K562 (cell line): ENCODE results near the gene RYR1. TPM values are rescaled to one million over a fixed set of nuclear protein-coding genes. Genes with fewer than 3 reads are reported as not detected.

Source experiments
- BMI1 ChIP-seq: fragments of 150-350 bp; IDR thresholded peaks from 2 replicates; pipeline ENCODE4 v1.6.1; 2014; ENCODE audit warnings: low read length
- E2F5 ChIP-seq: sonication (generic); formaldehyde crosslinking; IDR thresholded peaks from 2 replicates; pipeline ENCODE4 v1.8.0; 2022; ENCODE audit warnings: mild to moderate bottlenecking, missing genetic modification reagents
- E2F6 ChIP-seq, 2 experiments: IDR thresholded peaks; 2 replicates each; pipeline ENCODE4 v1.6.1; 2011; ENCODE audit warnings: borderline replicate concordance in 1 of 2, control low read depth in 1 of 2, low read depth in 1 of 2, low read length in 1 of 2, mild to moderate bottlenecking in 1 of 2, mixed read lengths in 1 of 2, moderate library complexity in 1 of 2; ENCODE audit not compliant: insufficient read depth in 1 of 2, insufficient read length in 1 of 2, poor library complexity in 1 of 2, severe bottlenecking in 1 of 2; ENCODE audit errors: extremely low read depth in 1 of 2
- GABPB1 ChIP-seq: sonication (generic); formaldehyde crosslinking; IDR thresholded peaks from 2 replicates; pipeline ENCODE4 v1.8.0; 2022; ENCODE audit warnings: mild to moderate bottlenecking, missing genetic modification reagents
- MAZ ChIP-seq, 2 experiments: fragments of 450-650 bp in 1 of 2; sonication (generic) in 1 of 2; formaldehyde crosslinking; IDR thresholded peaks in 1 of 2; conservative IDR thresholded peaks in 1 of 2; 2 replicates each; pipeline versions ENCODE4 v1.4.0 to v1.5.0; 2020; ENCODE audit warnings: mild to moderate bottlenecking in 1 of 2, missing genetic modification reagents in 1 of 2
- MBD1 ChIP-seq: fragments of 250-450 bp; sonication (Bioruptor Pico); IDR thresholded peaks from 2 replicates; pipeline ENCODE4 v1.8.0; 2022; ENCODE audit warnings: inconsistent platforms
- NR3C1 ChIP-seq: sonication (generic); formaldehyde crosslinking; IDR thresholded peaks from 2 replicates; pipeline ENCODE4 v1.8.1; 2022; ENCODE audit warnings: missing genetic modification reagents
- NRF1 ChIP-seq, 2 experiments: fragments of 450-650 bp; IDR thresholded peaks in 1 of 2; conservative IDR thresholded peaks in 1 of 2; 2 replicates each; pipeline ENCODE4 v1.6.1; 2014; ENCODE audit warnings: mild to moderate bottlenecking in 2 of 2
- STAT5A ChIP-seq: IDR thresholded peaks from 2 replicates; pipeline ENCODE4 v1.6.1; 2012; ENCODE audit warnings: low read length, inconsistent platforms, borderline replicate concordance
- STAT5B ChIP-seq: fragments of 250-450 bp; sonication (Bioruptor Pico); IDR thresholded peaks from 2 replicates; pipeline ENCODE4 v1.8.0; 2021; ENCODE audit warnings: mild to moderate bottlenecking, inconsistent platforms
- TFAP4 ChIP-seq: sonication (generic); formaldehyde crosslinking; IDR thresholded peaks from 2 replicates; pipeline ENCODE4 v1.8.0; 2022; ENCODE audit warnings: missing genetic modification reagents, mild to moderate bottlenecking, moderate library complexity, borderline replicate concordance
- TFE3 ChIP-seq: fragments of 450-650 bp; formaldehyde crosslinking; IDR thresholded peaks from 2 replicates; pipeline ENCODE4 v1.4.0; 2020; ENCODE audit warnings: mild to moderate bottlenecking, mixed read lengths
- TGIF2 ChIP-seq: sonication (generic); formaldehyde crosslinking; IDR thresholded peaks from 2 replicates; pipeline ENCODE4 v1.8.1; 2022; ENCODE audit warnings: mild to moderate bottlenecking, missing genetic modification reagents, moderate library complexity
- ZBTB7A ChIP-seq: IDR thresholded peaks from 2 replicates; pipeline ENCODE4 v1.6.1; 2011; ENCODE audit warnings: low read depth, mild to moderate bottlenecking, low read length, moderate library complexity, borderline replicate concordance; ENCODE audit not compliant: control insufficient read depth
- ZNF174 ChIP-seq: fragments of 250-450 bp; sonication (Bioruptor Pico); IDR thresholded peaks from 2 replicates; pipeline ENCODE4 v1.4.0; 2020; ENCODE audit warnings: mild to moderate bottlenecking
- polyA plus RNA-seq, 8 experiments: library from polyadenylated mRNA; depleted of rRNA in 4 of 8; stranded (reverse) in 5 of 8; unstranded in 3 of 8; fragments of >200 nt; fragmentation: Nextera tagmentation in 2 of 8; fragmentation: Illumina TruSeq in 1 of 8; extraction: Ambion mirVana in 2 of 8; extraction: Trizol in 1 of 8; gene quantifications; 2 replicates each; pipeline versions ENCODE4 v1.2.1 to v1.2.3, GENCODE V29; 2011 to 2014; ENCODE audit warnings: inconsistent platforms in 1 of 8, missing spikeins in 1 of 8
- total RNA-seq, 7 experiments: library from RNA; depleted of rRNA in 6 of 7; stranded (reverse); fragments of >200 nt in 6 of 7; fragmentation: Illumina TruSeq in 2 of 7; extraction: Trizol in 2 of 7; gene quantifications; 2 replicates each; pipeline versions ENCODE4 v1.2.1 to v1.2.3, GENCODE V29; 2011 to 2021; ENCODE audit warnings: low replicate concordance in 1 of 7

The RYR1 gene
- total and polyA plus RNA-seq, 9 of the 15 experiments (the other 6 are each of a cell fraction or from before 2014, with no cell fraction given), result 0.11 to 7.4 (median 3.7) TPM

- TF ChIP-seq E2F5 (CRISPR knock-in tag) (no peak), MBD1 (CRISPR knock-in tag) (no peak), TGIF2 (no peak), E2F6 (IDR thresholded peaks at IDR 0.05; ENCODE audit: borderline replicate concordance in 1 of 2, extremely low read depth in 1 of 2, insufficient read depth in 1 of 2, insufficient read length in 1 of 2, low read depth in 1 of 2, low read length in 1 of 2, poor library complexity in 1 of 2, severe bottlenecking in 1 of 2) (peak in 1 of 2 experiments; percentile 40), ZBTB7A (peak; percentile 80), ZNF174 (no peak), STAT5B (CRISPR knock-in tag) (no peak), BMI1 (no peak), STAT5A (no peak), MAZ (CRISPR knock-in tag; conservative IDR thresholded peaks at IDR 0.05 in 1 of 2, IDR thresholded peaks at IDR 0.05 in 1 of 2) (peak in 1 of 2 experiments; percentile 71; a peak in 1 of 4 replicates), GABPB1 (CRISPR knock-in tag) (no peak; the same call in 1 of the 2 replicates), TFAP4 (CRISPR knock-in tag) (peak; percentile 22; the same call in 1 of the 2 replicates), NRF1 (conservative IDR thresholded peaks at IDR 0.05 in 1 of 2, IDR thresholded peaks at IDR 0.05 in 1 of 2) (peak in 1 of 2 experiments; percentile 23; a peak in 1 of 4 replicates), NR3C1 (CRISPR knock-in tag) (no peak), TFE3 (no peak)
These were observed 45.7 kb upstream of the RYR1 start, which contains the start of gene GGN (continued) for GRCh38 chr19:38387550-38388348.
